Stimulated activated CD8-positive, alpha-beta memory T cell treated with anti-CD3 and anti-CD28 coated beads, Interleukin-15, amount 100 ng/mL, for 48 hours (primary cell): ENCODE results near the gene ZNF30.
"Not testable (repeated sequence)": the region's sequence is repeated elsewhere in the genome, so short reads cannot be mapped to it uniquely, and the experiment has no call there.

ENCODE experiments used
- DNase-seq, 2 donors: peaks; one replicate each; pipeline ENCODE4 v3.0.0-alpha.2; 2020; ENCODE audit warnings: low read depth in 2 of 2

ZNF30 gene

GRCh38 chr19:34985249-34986022 is 58.7 kb downstream of the ZNF30 start:
- DNase-seq = no peak

- no peak for DNase-seq
Observed at GRCh38 chr19:34988119-34988518, 61.4 kb downstream of the ZNF30 start.

- no peak for DNase-seq
Observed at GRCh38 chr19:34989298-34989697, 62.6 kb downstream of the ZNF30 start.

- peak; percentile 61 to 62 for DNase-seq
Observed at GRCh38 chr19:34990578-34991192, 64.0 kb downstream of the ZNF30 start.

GRCh38 chr19:34991542-34992333 is 65.0 kb downstream of the ZNF30 start:
- DNase-seq = no peak

- not testable (repeated sequence) for DNase-seq
Observed at GRCh38 chr19:34992582-34992981, 65.9 kb downstream of the ZNF30 start.

GRCh38 chr19:34994286-34994642 is 67.6 kb downstream of the ZNF30 start:
- DNase-seq = no peak
